HTR-8/SVneo (cell line): ENCODE results near the gene SETD9.
A peak's percentile ranks its signal among the peaks of the same experiment; 100 is the strongest.

ENCODE experiments used
- DNase-seq: peaks from one replicate; pipeline ENCODE4 v3.0.0; 2011; ENCODE audit warnings: low spot score, mixed read lengths; ENCODE audit not compliant: insufficient read length
- FAIRE-seq: peaks from 2 replicates; lab custom pipeline; 2011; peaks lifted over from hg19 to GRCh38; lab: Jason Lieb, UNC

Gene SETD9, protein sequence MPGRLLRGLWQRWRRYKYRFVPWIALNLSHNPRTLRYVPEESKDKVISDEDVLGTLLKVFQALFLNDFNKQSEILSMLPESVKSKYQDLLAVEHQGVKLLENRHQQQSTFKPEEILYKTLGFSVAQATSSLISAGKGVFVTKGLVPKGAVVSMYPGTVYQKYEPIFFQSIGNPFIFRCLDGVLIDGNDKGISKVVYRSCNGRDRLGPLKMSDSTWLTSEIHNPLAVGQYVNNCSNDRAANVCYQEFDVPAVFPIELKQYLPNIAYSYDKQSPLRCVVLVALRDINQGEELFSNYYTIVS

GRCh38 chr5:56909294-56910209 is at the start of gene SETD9:
Gene SETD9 (plus strand): TSS chr5:56909596. CDS start chr5:56909646, 50 bp downstream.
- peak; percentile 90 for DNase-seq
- peak; percentile 38 for FAIRE-seq

DNA sequence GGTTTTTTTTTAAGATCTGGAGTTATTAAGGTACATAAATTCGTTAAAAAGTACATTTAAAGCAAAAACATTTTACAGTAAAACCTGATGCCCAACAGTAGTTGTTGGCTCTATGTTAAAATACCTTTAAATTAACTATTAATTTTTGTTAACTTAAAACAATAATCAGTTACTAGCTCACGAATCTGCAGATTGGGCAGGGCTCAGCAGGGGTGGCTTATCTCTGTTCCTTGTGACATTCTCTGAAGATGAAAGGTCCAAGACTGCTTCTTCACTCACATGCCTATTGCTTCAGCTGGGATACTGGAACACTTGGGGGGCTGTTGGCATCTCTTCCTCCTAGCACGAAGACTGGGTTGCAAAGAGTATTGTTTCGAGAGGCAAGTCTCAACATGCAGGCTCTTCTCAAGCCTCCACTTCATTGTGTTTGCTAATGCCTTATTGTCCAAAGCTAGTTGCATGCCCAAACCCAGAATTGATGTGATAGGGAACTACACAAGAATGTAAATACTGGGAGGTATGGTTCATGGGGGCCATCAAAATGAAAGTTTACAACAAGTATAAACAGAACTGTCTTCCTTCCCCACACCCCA is 47.4 kb upstream of the SETD9 start:
- FAIRE-seq = no peak

GRCh38 chr5:56862909-56863308 is 46.5 kb upstream of the SETD9 start:
- FAIRE-seq (no peak), DNase-seq (no peak)

More for the DNA sequence above, 47.4 kb upstream of the SETD9 start:
- no peak for DNase-seq

- DNase-seq = no peak
- FAIRE-seq = no peak
Measured at GRCh38 chr5:56871777-56872176, 37.6 kb upstream of the SETD9 start.

DNA sequence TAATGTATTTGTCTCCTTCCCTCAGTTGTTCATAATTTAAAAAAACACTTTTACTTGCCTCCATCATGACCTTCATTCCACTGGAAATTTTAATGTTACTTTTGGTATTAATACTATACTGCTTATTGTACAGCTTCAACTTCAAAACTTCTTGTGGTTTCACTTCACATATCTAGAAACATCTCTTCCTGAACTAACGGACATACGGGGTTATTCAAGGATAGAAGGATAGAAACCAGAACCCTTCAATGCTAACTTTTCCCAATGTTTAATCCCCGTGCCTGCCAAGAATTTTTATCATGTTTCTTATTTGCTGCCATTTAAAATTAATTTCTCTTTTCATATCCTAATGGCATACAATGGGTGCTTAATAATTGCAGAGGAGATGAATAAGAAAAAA is 36.3 kb upstream of the SETD9 start:
- FAIRE-seq = no peak

GRCh38 chr5:56876327-56876726 is 33.1 kb upstream of the SETD9 start:
- FAIRE-seq = no peak

More for the DNA sequence above, 36.3 kb upstream of the SETD9 start:
- no peak for DNase-seq

DNA sequence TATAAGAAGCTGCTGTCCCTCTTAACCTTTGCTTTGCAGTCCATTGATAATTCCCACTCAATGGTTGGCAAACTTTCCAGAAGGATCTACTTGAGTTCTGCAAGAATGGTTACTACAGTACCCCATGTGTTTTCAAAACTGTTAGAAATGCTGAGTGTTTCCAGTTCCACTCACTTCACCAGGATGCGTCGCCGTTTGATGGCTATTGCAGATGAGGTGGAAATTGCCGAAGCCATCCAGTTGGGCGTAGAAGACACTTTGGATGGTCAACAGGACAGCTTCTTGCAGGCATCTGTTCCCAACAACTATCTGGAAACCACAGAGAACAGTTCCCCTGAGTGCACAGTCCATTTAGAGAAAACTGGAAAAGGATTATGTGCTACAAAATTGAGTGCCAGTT is 27.8 kb upstream of the SETD9 start:
- no peak for FAIRE-seq
- DNase-seq = no peak

More at GRCh38 chr5:56876327-56876726, 33.1 kb upstream of the SETD9 start:
- DNase-seq = no peak

GRCh38 chr5:56893251-56893951 is 16.0 kb upstream of the SETD9 start:
- FAIRE-seq = no peak

GRCh38 chr5:56896763-56897162 is 12.6 kb upstream of the SETD9 start:
- no peak for FAIRE-seq
- no peak for DNase-seq

More at GRCh38 chr5:56893251-56893951, 16.0 kb upstream of the SETD9 start:
- DNase-seq = no peak

DNA sequence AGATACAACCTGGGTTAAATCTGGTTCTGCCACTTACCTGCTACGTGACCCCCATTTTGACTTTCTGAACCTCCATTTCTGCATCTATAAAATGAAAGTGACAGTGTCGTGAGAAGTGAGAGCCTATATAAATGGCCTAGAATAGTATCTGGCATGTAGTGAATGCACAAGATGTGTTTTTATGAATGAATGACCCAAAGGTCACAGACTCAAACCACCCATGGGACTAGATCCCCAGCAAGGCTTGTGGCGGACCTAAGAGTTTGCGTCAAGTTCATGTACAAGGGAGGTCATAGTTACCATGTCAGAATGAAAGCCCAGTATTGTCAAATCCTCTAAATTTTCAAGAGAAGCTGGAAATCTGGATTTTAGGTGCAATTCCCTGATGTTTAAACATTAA is 11.2 kb upstream of the SETD9 start:
- DNase-seq = no peak
- FAIRE-seq = no peak

DNA sequence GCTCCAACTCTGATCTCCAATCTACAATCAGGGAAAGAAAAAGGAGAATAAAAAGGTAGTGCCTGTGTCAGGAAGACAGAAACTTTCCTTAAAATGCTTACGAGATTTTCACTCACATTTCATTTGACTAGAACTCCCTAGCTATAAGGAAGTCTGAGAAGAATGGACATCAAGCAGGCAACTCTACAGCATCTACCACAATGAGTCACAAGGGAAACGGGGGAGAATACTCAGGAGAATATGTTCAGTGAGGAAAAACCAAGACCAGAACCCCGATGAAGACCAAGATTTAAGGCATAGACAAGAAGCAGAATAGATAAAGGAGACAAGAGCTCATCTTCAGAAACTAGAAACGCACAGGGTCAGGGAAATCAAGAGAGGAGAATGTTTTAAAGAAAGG is 9.0 kb upstream of the SETD9 start:
- FAIRE-seq (no peak), DNase-seq (no peak)

GRCh38 chr5:56900858-56901578 is 8.4 kb upstream of the SETD9 start:
- FAIRE-seq = no peak
- peak; percentile 45 for DNase-seq

DNA sequence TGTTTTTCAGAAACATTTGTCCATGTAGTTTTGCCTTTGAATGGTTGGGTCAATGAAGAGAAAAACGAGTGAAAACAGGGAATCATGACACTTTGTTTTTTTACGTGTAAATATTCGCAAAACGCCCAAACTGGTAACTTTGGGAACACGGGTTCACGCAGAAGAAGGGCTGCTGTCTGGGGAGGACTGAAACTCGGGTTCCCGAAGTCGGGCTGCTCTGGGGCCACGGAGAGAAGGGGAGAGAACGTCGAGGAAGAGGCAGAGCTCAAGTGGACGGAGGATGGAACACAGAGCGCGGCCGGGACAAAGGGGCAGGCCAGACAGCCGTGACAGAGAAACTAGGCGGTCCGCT is 478 bp upstream of the SETD9 start:
- no peak for FAIRE-seq
- no peak for DNase-seq

DNA sequence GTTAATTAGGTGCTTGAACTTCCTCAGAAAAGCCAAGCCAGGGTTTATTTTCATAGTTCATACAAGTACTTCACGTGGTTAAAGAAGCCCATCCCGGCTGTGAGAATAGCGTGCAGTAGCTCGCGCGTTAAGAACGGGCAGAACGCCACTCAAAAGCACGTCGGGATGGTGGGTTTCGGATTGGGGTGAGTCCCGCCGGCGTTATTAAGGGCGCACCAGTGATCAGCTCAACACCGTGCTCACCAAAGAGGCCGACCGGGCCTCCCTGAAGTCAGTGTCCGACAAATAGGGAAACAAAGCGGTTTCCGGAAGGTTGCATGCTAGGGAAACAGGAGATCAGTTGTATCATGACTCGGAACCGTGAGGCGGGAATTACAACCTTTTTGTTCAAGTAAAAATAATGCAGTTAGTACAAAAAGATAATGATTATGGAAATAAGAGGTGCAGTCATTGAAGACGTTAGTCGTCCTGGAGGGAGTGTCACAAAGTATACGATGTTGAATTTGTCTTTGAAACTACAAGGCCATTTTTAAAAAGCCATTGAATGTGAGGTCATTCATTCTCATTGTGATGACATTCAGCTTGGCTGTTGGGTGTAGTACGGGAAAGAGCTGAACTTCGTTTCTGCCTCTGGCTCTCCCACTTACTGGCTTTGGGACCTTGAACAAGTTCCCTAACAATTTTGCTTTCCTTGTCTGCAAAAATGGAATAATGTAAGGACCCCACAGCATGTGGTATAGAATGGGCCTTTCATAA is 992 bp downstream of the SETD9 start:
- FAIRE-seq (no peak), DNase-seq (peak; percentile 14)

- FAIRE-seq (no peak), DNase-seq (no peak)
Measured at GRCh38 chr5:56913766-56914165, 4.4 kb downstream of the SETD9 start.

- no peak for DNase-seq
- FAIRE-seq = no peak
Measured at GRCh38 chr5:56914678-56915077, 5.3 kb downstream of the SETD9 start.

DNA sequence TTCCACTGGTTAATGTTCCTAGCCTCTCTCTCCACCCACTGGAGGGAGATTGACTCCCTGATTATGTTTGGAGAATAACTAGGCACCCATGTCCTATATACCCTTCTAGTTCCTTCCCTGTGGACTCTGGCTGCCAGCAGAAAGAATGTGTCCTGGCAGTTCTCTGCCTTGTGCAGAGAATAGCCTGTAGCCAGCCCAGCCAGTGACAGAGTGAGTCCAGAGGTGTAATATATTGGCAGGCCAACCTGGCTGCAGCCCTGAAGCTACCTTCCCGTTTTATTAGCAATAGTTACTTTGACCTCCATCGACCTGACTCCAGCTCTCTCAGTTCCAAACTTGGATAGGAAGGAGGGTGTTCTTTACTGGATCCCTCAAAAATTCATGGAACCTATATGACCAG is 8.1 kb downstream of the SETD9 start:
- FAIRE-seq (no peak), DNase-seq (no peak)

GRCh38 chr5:56918054-56918453 is 8.7 kb downstream of the SETD9 start:
- FAIRE-seq (no peak), DNase-seq (no peak)
